HEK293 (cell line): ENCODE measurements around the gene ROR2.

Source experiments
- CTCF ChIA-PET: fragments of 350-600 bp; formaldehyde crosslinking; extraction: SDS; loops from one replicate; lab custom pipeline; 2021; ENCODE audit warnings: antibody characterized with exemption; lab: Yijun Ruan, JAX
- POLR2A ChIA-PET: fragments of 300-600 bp; formaldehyde crosslinking; extraction: SDS; loops from one replicate; lab custom pipeline; 2020; ENCODE audit warnings: antibody characterized with exemption, inconsistent platforms; lab: Yijun Ruan, JAX
- H3K27ac ChIP-seq: fragments of 200-500 bp; sonication (Bioruptor generic); 2 replicates; pipeline ENCODE4 v1.5.1; 2014; ENCODE audit warnings: low read depth, low read length, control low read depth, inconsistent platforms; ENCODE audit errors: extremely low read depth
- H3K36me3 ChIP-seq, 2 experiments: fragments of 200-500 bp in 1 of 2; sonication (Bioruptor generic) in 1 of 2; 1 replicate in 1 of 2; 2 replicates in 1 of 2; pipeline ENCODE4 v1.5.1; 2014 to 2017; ENCODE audit warnings: inconsistent platforms in 2 of 2, low read length in 2 of 2; ENCODE audit not compliant: control insufficient read depth in 2 of 2, insufficient read depth in 1 of 2
- H3K4me1 ChIP-seq: fragments of 200-500 bp; sonication (Bioruptor generic); 2 replicates; pipeline ENCODE4 v1.5.1; 2014; ENCODE audit warnings: mild to moderate bottlenecking, low read length, inconsistent platforms; ENCODE audit not compliant: control insufficient read depth, insufficient read depth
- H3K4me3 ChIP-seq: 2 replicates; pipeline ENCODE4 v1.5.1; 2011; ENCODE audit warnings: low read depth, mild to moderate bottlenecking, control low read depth, low read length, moderate library complexity
- H3K9me3 ChIP-seq: fragments of 200-500 bp; sonication (Bioruptor generic); 2 replicates; pipeline ENCODE4 v1.5.1; 2014; ENCODE audit warnings: low read depth, low read length, inconsistent platforms; ENCODE audit not compliant: control insufficient read depth, insufficient read depth
- HOXA7 ChIP-seq: sonication (generic); formaldehyde crosslinking; IDR thresholded peaks from 2 replicates; pipeline ENCODE4 v1.8.1; 2022; ENCODE audit warnings: missing genetic modification reagents, borderline replicate concordance
- HOXC10 ChIP-seq: sonication (generic); formaldehyde crosslinking; IDR thresholded peaks from 2 replicates; pipeline ENCODE4 v1.8.1; 2023; ENCODE audit warnings: mild to moderate bottlenecking, missing genetic modification reagents
- ZBTB26 ChIP-seq: fragments of 450-650 bp; formaldehyde crosslinking; optimal IDR thresholded peaks from 2 replicates; pipeline ENCODE3; 2016; ENCODE audit warnings: missing biosample characterization, mild to moderate bottlenecking, missing genetic modification characterization
- ZBTB8A ChIP-seq: fragments of 450-650 bp; formaldehyde crosslinking; IDR thresholded peaks from 2 replicates; pipeline ENCODE4 v1.5.1; 2016; ENCODE audit warnings: missing biosample characterization, missing genetic modification characterization
- ZIC2 ChIP-seq: fragments of 450-650 bp; formaldehyde crosslinking; IDR thresholded peaks from 2 replicates; pipeline ENCODE4 v1.5.1; 2016; ENCODE audit warnings: missing biosample characterization, missing genetic modification characterization
- ZNF114 ChIP-seq: fragments of 450-650 bp; formaldehyde crosslinking; IDR thresholded peaks from 2 replicates; pipeline ENCODE4 v1.5.0; 2017; ENCODE audit warnings: missing biosample characterization, missing genetic modification characterization
- ZNF132 ChIP-seq: fragments of 450-650 bp; formaldehyde crosslinking; IDR thresholded peaks from 2 replicates; pipeline ENCODE4 v1.5.1; 2017; ENCODE audit warnings: missing biosample characterization, missing genetic modification characterization, borderline replicate concordance
- ZNF341 ChIP-seq: fragments of 450-650 bp; formaldehyde crosslinking; IDR thresholded peaks from 2 replicates; pipeline ENCODE4; 2016; ENCODE audit warnings: low read depth, missing biosample characterization, missing genetic modification characterization
- ZNF37A ChIP-seq: fragments of 450-650 bp; IDR thresholded peaks from 2 replicates; pipeline ENCODE4 v1.5.1; 2018; ENCODE audit warnings: missing biosample characterization, missing genetic modification characterization
- ZNF398 ChIP-seq: fragments of 450-650 bp; formaldehyde crosslinking; IDR thresholded peaks from 2 replicates; pipeline ENCODE4 v1.5.1; 2017; ENCODE audit warnings: missing biosample characterization, missing genetic modification characterization
- ZNF416 ChIP-seq: fragments of 450-650 bp; formaldehyde crosslinking; IDR thresholded peaks from 2 replicates; pipeline ENCODE4 v1.5.1; 2016; ENCODE audit warnings: missing biosample characterization, missing genetic modification characterization
- ZNF549 ChIP-seq: fragments of 450-650 bp; IDR thresholded peaks from 2 replicates; pipeline ENCODE4 v1.5.1; 2018; ENCODE audit warnings: missing biosample characterization, missing genetic modification characterization, mild to moderate bottlenecking, inconsistent platforms, moderate library complexity
- ZNF580 ChIP-seq: fragments of 450-650 bp; formaldehyde crosslinking; IDR thresholded peaks from 2 replicates; pipeline ENCODE4 v1.5.1; 2016; ENCODE audit warnings: missing biosample characterization, missing genetic modification characterization
- ZNF629 ChIP-seq: fragments of 450-650 bp; formaldehyde crosslinking; IDR thresholded peaks from 2 replicates; pipeline ENCODE4 v1.5.1; 2017; ENCODE audit warnings: missing biosample characterization, missing genetic modification characterization
- ZNF707 ChIP-seq: fragments of 450-650 bp; formaldehyde crosslinking; IDR thresholded peaks from 2 replicates; pipeline ENCODE4 v1.5.1; 2016; ENCODE audit warnings: missing biosample characterization, missing genetic modification characterization
- ZNF830 ChIP-seq: fragments of 450-650 bp; IDR thresholded peaks from 2 replicates; pipeline ENCODE4 v1.5.0; 2018; ENCODE audit warnings: missing biosample characterization, missing genetic modification characterization, low read depth, mild to moderate bottlenecking, moderate library complexity
- ZNF843 ChIP-seq: fragments of 450-650 bp; formaldehyde crosslinking; IDR thresholded peaks from 2 replicates; pipeline ENCODE4 v1.5.1; 2016; ENCODE audit warnings: missing biosample characterization, missing genetic modification characterization
- ZSCAN5A ChIP-seq: fragments of 450-650 bp; formaldehyde crosslinking; IDR thresholded peaks from 2 replicates; pipeline ENCODE4 v1.5.1; 2016; ENCODE audit warnings: missing biosample characterization, missing genetic modification characterization

ROR2 gene

GRCh38 chr9:91843623-91844148 lies 106.3 kb downstream of the ROR2 start:
- Histone ChIP-seq H3K36me3 (no peaks in the 10 kb centered on the region), H3K4me1 (peaks cover 7% of the 10 kb centered on the region; the same call in 1 of the 2 replicates), H3K4me3 (no peak overlapping the region), H3K27ac (no peak overlapping the region), H3K9me3 (no peaks in the 10 kb centered on the region)
- TF ChIP-seq HOXA7 (CRISPR knock-in tag) (no peak), ZIC2 (tag by site-specific recombination) (peak; percentile 69; the same call in 1 of the 2 replicates), ZNF341 (tag by site-specific recombination) (peak; percentile 30; the same call in 1 of the 2 replicates)
- POLR2A ChIA-PET, result no interaction called here
- CTCF ChIA-PET, result no interaction called here

- Histone ChIP-seq H3K4me1 (peaks cover 11% of the 10 kb centered on the region), H3K27ac (no peak overlapping the region)
- POLR2A ChIA-PET, result no interaction called here
- TF ChIP-seq ZNF707 (tag by site-specific recombination) (no peak), ZSCAN5A (tag by site-specific recombination) (no peak), ZNF37A (tag by site-specific recombination) (no peak), ZNF549 (no peak), ZNF629 (tag by site-specific recombination) (no peak), ZNF843 (tag by site-specific recombination) (no peak), ZNF580 (tag by site-specific recombination) (no peak), ZBTB26 (no peak), ZNF114 (tag by site-specific recombination) (no peak), ZBTB8A (no peak), HOXC10 (CRISPR knock-in tag) (no peak), ZNF132 (tag by site-specific recombination) (no peak), ZNF398 (tag by site-specific recombination) (no peak), ZNF830 (tag by site-specific recombination) (no peak), ZNF416 (tag by site-specific recombination) (no peak)
- TF ChIP-seq, all 188 proteins: peak for 0
- H3K36me3 ChIP-seq, result no peaks in the 10 kb centered on the region
- no peak overlapping the region for H3K4me3 ChIP-seq
- no peaks in the 10 kb centered on the region for H3K9me3 ChIP-seq
- CTCF ChIA-PET, result no interaction called here
These were observed 106.9 kb downstream of the ROR2 start for GRCh38 chr9:91843093-91843492.
